Measurements from ENCODE around the gene SEMA3C. TPM values are rescaled to one million over a fixed set of nuclear protein-coding genes. Genes with fewer than 3 reads are reported as not detected.

The SEMA3C gene
- total and polyA plus RNA-seq, 2 donors (not counting 1 experiment from before 2014, with no cell fraction given): 0.06 TPM; not detected in 1

- no peaks in the 10 kb centered on the region for H3K36me3 ChIP-seq (replicated peaks in 1 of 2; ENCODE audit: control extremely low read depth in 1 of 2, control insufficient read depth in 1 of 2, extremely low read depth in 1 of 2, insufficient read depth in 2 of 2, low read length in 1 of 2)
- POLR2A ChIA-PET: no interaction called here
- Mint-ChIP-seq H3K27ac (no peak overlapping the region), H3K4me1 (no peaks in the 10 kb centered on the region), H3K4me3 (no peak overlapping the region), H3K27me3 (no peaks in the 10 kb centered on the region), H3K9me3 (ENCODE audit: insufficient read depth) (peaks cover 4% of the 10 kb centered on the region)
- intact Hi-C loops (cut with micrococcal nuclease): no loop called here
- no peak for TF ChIP-seq CTCF (IDR thresholded peaks at IDR 0.05)
- no peak for TF ChIP-seq EZH2 (IDR thresholded peaks at IDR 0.05; ENCODE audit: borderline replicate concordance, insufficient read depth, low read depth, low read length, poor library complexity, severe bottlenecking)
- DNase-seq: no peak
- CTCF ChIA-PET: no interaction called here
- H3K4me1 ChIP-seq (ENCODE audit: control insufficient read depth in 2 of 2, insufficient read depth in 2 of 2, low read length in 2 of 2): no peaks in the 10 kb centered on the region
- 100% methylated on average over 3 of the region's 3 CpGs for WGBS (ENCODE audit: insufficient coverage)
- no peak overlapping the region for H2AFZ ChIP-seq (ENCODE audit: insufficient read depth, low read depth, low read length, poor library complexity, severe bottlenecking)
- ATAC-seq (ENCODE audit: low read depth): no peak
- no peak overlapping the region for H3K9ac ChIP-seq (ENCODE audit: low read length)
- H3K27ac ChIP-seq (ENCODE audit: low read length in 2 of 2): no peak overlapping the region
- no peak overlapping the region for H3K4me2 ChIP-seq (replicated peaks; ENCODE audit: low read depth, low read length, poor library complexity, severe bottlenecking)
- no peaks in the 10 kb centered on the region for H3K9me3 ChIP-seq (ENCODE audit: control extremely low read depth in 1 of 3, control insufficient read depth in 2 of 3, insufficient read depth in 1 of 3, low read length in 2 of 3)
- no peaks in the 10 kb centered on the region for H4K20me1 ChIP-seq (ENCODE audit: control insufficient read depth, insufficient read depth, low read length, poor library complexity, severe bottlenecking)
- no peak overlapping the region for H3K4me3 ChIP-seq (ENCODE audit: control extremely low read depth in 1 of 5, extremely low read depth in 1 of 5, insufficient read depth in 1 of 5, low read depth in 2 of 5, low read length in 4 of 5)
- no peaks in the 10 kb centered on the region for H3K27me3 ChIP-seq (replicated peaks in 1 of 4; ENCODE audit: control extremely low read depth in 1 of 4, control insufficient read depth in 3 of 4, insufficient read depth in 4 of 4, low read length in 3 of 4)
- no peaks in the 10 kb centered on the region for H3K79me2 ChIP-seq (ENCODE audit: control insufficient read depth, insufficient read depth, low read length)
Observed at GRCh38 chr7:80891259-80891544, 27.6 kb downstream of the SEMA3C start.

GRCh38 chr7:80890426-80891258, 28.2 kb downstream of the SEMA3C start:
- H3K27ac ChIP-seq (ENCODE audit: low read length in 2 of 2): no peak overlapping the region
- no peaks in the 10 kb centered on the region for H4K20me1 ChIP-seq (ENCODE audit: control insufficient read depth, insufficient read depth, low read length, poor library complexity, severe bottlenecking)
- intact Hi-C loops (cut with micrococcal nuclease): no loop called here
- H3K36me3 ChIP-seq (replicated peaks in 1 of 2; ENCODE audit: control extremely low read depth in 1 of 2, control insufficient read depth in 1 of 2, extremely low read depth in 1 of 2, insufficient read depth in 2 of 2, low read length in 1 of 2): no peaks in the 10 kb centered on the region
- no CpG with 5 or more reads among the region's 4 CpGs for WGBS (ENCODE audit: insufficient coverage)
- H3K27me3 Mint-ChIP-seq: no peaks in the 10 kb centered on the region
- no peaks in the 10 kb centered on the region for H3K79me2 ChIP-seq (ENCODE audit: control insufficient read depth, insufficient read depth, low read length)
- no peaks in the 10 kb centered on the region for H3K27me3 ChIP-seq (replicated peaks in 1 of 4; ENCODE audit: control extremely low read depth in 1 of 4, control insufficient read depth in 3 of 4, insufficient read depth in 4 of 4, low read length in 3 of 4)
- no peak for TF ChIP-seq EZH2 (IDR thresholded peaks at IDR 0.05; ENCODE audit: borderline replicate concordance, insufficient read depth, low read depth, low read length, poor library complexity, severe bottlenecking)
- no peaks in the 10 kb centered on the region for H3K4me1 ChIP-seq (ENCODE audit: control insufficient read depth in 2 of 2, insufficient read depth in 2 of 2, low read length in 2 of 2)
- H3K9me3 Mint-ChIP-seq (ENCODE audit: insufficient read depth): peaks cover 4% of the 10 kb centered on the region
- no peak overlapping the region for H3K27ac Mint-ChIP-seq
- no peaks in the 10 kb centered on the region for H3K9me3 ChIP-seq (ENCODE audit: control extremely low read depth in 1 of 3, control insufficient read depth in 2 of 3, insufficient read depth in 1 of 3, low read length in 2 of 3)
- no peak overlapping the region for H3K9ac ChIP-seq (ENCODE audit: low read length)
- no peak overlapping the region for H3K4me3 Mint-ChIP-seq
- H2AFZ ChIP-seq (ENCODE audit: insufficient read depth, low read depth, low read length, poor library complexity, severe bottlenecking): no peak overlapping the region
- no peak overlapping the region for H3K4me2 ChIP-seq (replicated peaks; ENCODE audit: low read depth, low read length, poor library complexity, severe bottlenecking)
- DNase-seq (no peak), ATAC-seq (ENCODE audit: low read depth) (no peak)
- no peak overlapping the region for H3K4me3 ChIP-seq (ENCODE audit: control extremely low read depth in 1 of 5, extremely low read depth in 1 of 5, insufficient read depth in 1 of 5, low read depth in 2 of 5, low read length in 4 of 5)
- H3K4me1 Mint-ChIP-seq: no peaks in the 10 kb centered on the region
- ChIA-PET POLR2A (no interaction called here), CTCF (no interaction called here)

Data from B cell (primary cell).